GM23338 (cell line): ENCODE data around the gene DHX58. TPM values are rescaled to one million over a fixed set of nuclear protein-coding genes. Genes with fewer than 3 reads are reported as not detected.

ENCODE experiments used
- ATAC-seq: fragments of 200-7000 bp; cut with Tn5 transposase; 3 replicates; pipeline ENCODE4 v1.9.1; 2020
- DNase-seq: peaks from one replicate; pipeline ENCODE4 v3.0.0-alpha.2; 2015; ENCODE audit warnings: low spot score
- H2AFZ ChIP-seq: fragments of 200-600 bp; sonication (generic); 2 replicates; pipeline ENCODE4 v1.8.0; 2016; ENCODE audit warnings: antibody characterized with exemption, mild to moderate bottlenecking, moderate library complexity
- H3F3A ChIP-seq: fragments of 200-600 bp; sonication (generic); replicated peaks from 2 replicates; pipeline ENCODE4 v1.8.0; 2017; ENCODE audit warnings: antibody characterized with exemption, mixed run types, low read depth
- H3K27ac ChIP-seq: fragments of 200-600 bp; sonication (generic); 2 replicates; pipeline ENCODE4 v1.6.1; 2016; ENCODE audit warnings: low read depth
- H3K27me3 ChIP-seq: fragments of 200-600 bp; sonication (generic); 2 replicates; pipeline ENCODE4 v1.8.0; 2016; ENCODE audit warnings: mild to moderate bottlenecking, mixed run types, moderate library complexity; ENCODE audit not compliant: insufficient read depth
- H3K36me3 ChIP-seq: fragments of 200-600 bp; sonication (generic); 2 replicates; pipeline ENCODE4 v1.8.0; 2016; ENCODE audit warnings: mild to moderate bottlenecking; ENCODE audit not compliant: insufficient read depth
- H3K4me1 ChIP-seq: fragments of 200-600 bp; sonication (generic); 2 replicates; pipeline ENCODE4 v1.8.0; 2016; ENCODE audit warnings: mild to moderate bottlenecking, moderate library complexity; ENCODE audit not compliant: insufficient read depth
- H3K4me2 ChIP-seq: fragments of 200-600 bp; sonication (generic); 2 replicates; pipeline ENCODE4 v1.7.1; 2017; ENCODE audit warnings: mixed run types
- H3K4me3 ChIP-seq: fragments of 200-600 bp; sonication (generic); 2 replicates; pipeline ENCODE4 v1.6.1; 2016; ENCODE audit warnings: mixed run types
- H3K79me2 ChIP-seq: fragments of 200-600 bp; sonication (generic); replicated peaks from 2 replicates; pipeline ENCODE4 v1.8.0; 2017; ENCODE audit warnings: mild to moderate bottlenecking; ENCODE audit not compliant: insufficient read depth
- H3K9me2 ChIP-seq: fragments of 200-600 bp; sonication (generic); 2 replicates; pipeline ENCODE4 v1.8.0; 2017; ENCODE audit not compliant: insufficient read depth
- H4K20me1 ChIP-seq: fragments of 200-600 bp; sonication (generic); replicated peaks from 2 replicates; pipeline ENCODE4 v1.8.0; 2017; ENCODE audit warnings: mild to moderate bottlenecking; ENCODE audit not compliant: insufficient read depth
- H3K27ac Mint-ChIP-seq: 2 replicates; pipeline ENCODE4 v1.8.0; 2020; ENCODE audit warnings: inconsistent platforms, mild to moderate bottlenecking, moderate library complexity, mixed read lengths
- H3K27me3 Mint-ChIP-seq: 3 replicates; pipeline ENCODE4 v1.8.0; 2022; ENCODE audit warnings: low read depth, mild to moderate bottlenecking, moderate library complexity, mixed read lengths, inconsistent platforms; ENCODE audit not compliant: insufficient read depth, poor library complexity
- H3K36me3 Mint-ChIP-seq: 3 replicates; pipeline ENCODE4 v1.8.0; 2021; ENCODE audit warnings: low read depth, mild to moderate bottlenecking, inconsistent platforms, moderate library complexity, mixed read lengths
- H3K4me1 Mint-ChIP-seq: 3 replicates; pipeline ENCODE4 v1.8.0; 2020; ENCODE audit warnings: mild to moderate bottlenecking, inconsistent platforms, mixed read lengths
- H3K4me3 Mint-ChIP-seq: 3 replicates; pipeline ENCODE4 v1.8.0; 2021; ENCODE audit warnings: moderate library complexity, mild to moderate bottlenecking, inconsistent platforms, mixed read lengths
- H3K9me3 Mint-ChIP-seq: 3 replicates; pipeline ENCODE4 v1.8.0; 2020; ENCODE audit warnings: moderate library complexity, mild to moderate bottlenecking, inconsistent platforms, mixed read lengths
- CREB1 ChIP-seq: fragments of 250-450 bp; sonication (Bioruptor Pico); IDR thresholded peaks from 2 replicates; pipeline ENCODE4 v1.5.0; 2020; ENCODE audit warnings: low read depth, mild to moderate bottlenecking, moderate library complexity
- ETS1 ChIP-seq: IDR thresholded peaks from 2 replicates; pipeline ENCODE4 v1.6.1; 2016; ENCODE audit warnings: antibody characterized with exemption
- EZH2 ChIP-seq: fragments of 200-600 bp; sonication (generic); IDR thresholded peaks from one replicate; pipeline ENCODE4 v1.8.0; 2017; ENCODE audit warnings: antibody characterized with exemption, mild to moderate bottlenecking, low read depth; ENCODE audit not compliant: unreplicated experiment
- EZH2phosphoT487 ChIP-seq: fragments of 200-600 bp; sonication (generic); IDR thresholded peaks from one replicate; pipeline ENCODE4 v1.8.1; 2018; ENCODE audit warnings: antibody characterized with exemption; ENCODE audit not compliant: unreplicated experiment
- JUNB ChIP-seq: IDR thresholded peaks from one replicate; pipeline ENCODE4 v1.6.1; 2016; ENCODE audit warnings: antibody characterized with exemption; ENCODE audit not compliant: unreplicated experiment
- NANOG ChIP-seq: IDR thresholded peaks from 2 replicates; pipeline ENCODE4 v1.6.1; 2016; ENCODE audit warnings: antibody characterized with exemption, borderline replicate concordance
- POLR2AphosphoS5 ChIP-seq: IDR thresholded peaks from 2 replicates; pipeline ENCODE4 v1.6.1; 2016; ENCODE audit warnings: antibody characterized with exemption, low read depth
- REST ChIP-seq: IDR thresholded peaks from one replicate; pipeline ENCODE4 v1.6.1; 2018; ENCODE audit warnings: antibody characterized with exemption; ENCODE audit not compliant: unreplicated experiment
- STAT1 ChIP-seq: IDR thresholded peaks from one replicate; pipeline ENCODE4 v1.6.1; 2016; ENCODE audit warnings: antibody characterized with exemption; ENCODE audit not compliant: unreplicated experiment
- ZNF114 ChIP-seq: fragments of 250-450 bp; sonication (Bioruptor Pico); IDR thresholded peaks from 2 replicates; pipeline ENCODE4 v1.5.0; 2020; ENCODE audit warnings: mild to moderate bottlenecking, moderate library complexity
- ZNF331 ChIP-seq: fragments of 250-450 bp; sonication (Bioruptor Pico); IDR thresholded peaks from 2 replicates; pipeline ENCODE4 v1.5.0; 2020; ENCODE audit warnings: low read depth, mild to moderate bottlenecking, moderate library complexity
- ZNF462 ChIP-seq: fragments of 250-450 bp; sonication (Bioruptor Pico); IDR thresholded peaks from 2 replicates; pipeline ENCODE4 v1.5.0; 2020; ENCODE audit warnings: mild to moderate bottlenecking, moderate library complexity
- polyA plus RNA-seq: library from polyadenylated mRNA; unstranded; fragments of >200 nt; fragmentation: Nextera tagmentation; extraction: Ambion mirVana; gene quantifications from 2 replicates; pipeline ENCODE4 v1.2.1, GENCODE V29; 2016
- total RNA-seq: library from RNA; depleted of rRNA; stranded (reverse); fragments of >200 nt; shearing (Covaris generic); gene quantifications from 2 replicates; pipeline ENCODE4 v1.2.3, GENCODE V29; 2014
- TF ChIP-seq, protein P1 (sequence below), 2 experiments: fragments of 200-600 bp in 1 of 2; sonication (generic) in 1 of 2; conservative IDR thresholded peaks; 2 replicates each; pipeline versions ENCODE4 v1.5.1 to v1.6.1; 2016 to 2017; ENCODE audit warnings: antibody characterized with exemption in 2 of 2, low read depth in 2 of 2, mild to moderate bottlenecking in 2 of 2, moderate library complexity in 1 of 2

Gene DHX58
- total and polyA plus RNA-seq, 2 experiments from 2014 or later = 4.1 to 6.6 TPM

DNA sequence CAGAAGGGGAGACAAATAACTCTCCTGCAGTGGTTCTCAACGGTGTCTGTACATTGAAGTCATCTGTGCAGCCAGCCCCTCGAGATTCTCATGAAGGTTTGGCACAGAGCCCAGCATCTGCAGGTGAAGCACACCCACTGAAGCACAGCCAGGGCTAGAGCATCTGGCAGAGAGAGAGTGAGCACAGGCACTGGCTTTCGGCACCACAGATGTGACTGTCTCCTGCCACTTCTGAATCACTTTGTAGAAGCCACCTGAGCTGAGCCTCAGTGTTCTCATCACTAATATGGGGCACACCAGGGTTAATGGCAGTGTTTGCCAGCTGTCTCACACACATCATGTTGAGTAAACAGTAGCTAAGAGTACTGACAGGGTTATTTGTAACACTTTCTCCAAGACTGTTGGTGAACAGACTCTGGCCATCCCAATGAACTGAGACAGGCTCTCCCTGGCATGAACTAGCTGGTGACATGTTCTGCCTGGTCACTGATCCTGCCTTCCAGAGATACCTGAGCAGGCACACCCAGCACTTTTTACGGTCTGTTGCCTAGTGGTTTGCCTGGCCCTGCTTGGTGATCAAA, 21.0 kb upstream of the DHX58 start:
- Mint-ChIP-seq H3K27ac (peak overlapping the region; percentile 15; the same call in 1 of the 2 replicates), H3K27me3 (peaks cover 12% of the 10 kb centered on the region), H3K4me3 (no peak overlapping the region), H3K9me3 (no peaks in the 10 kb centered on the region), H3K36me3 (peaks cover 21% of the 10 kb centered on the region), H3K4me1 (peaks cover 33% of the 10 kb centered on the region)
- Histone ChIP-seq H4K20me1 (peaks cover 13% of the 10 kb centered on the region), H3K27me3 (no peaks in the 10 kb centered on the region), H3K9me2 (no peaks in the 10 kb centered on the region), H3K36me3 (no peaks in the 10 kb centered on the region; the same call in none of the 2 replicates), H3K4me1 (peaks cover 10% of the 10 kb centered on the region; the same call in 1 of the 2 replicates), H2AFZ (no peak overlapping the region), H3K4me3 (no peak overlapping the region), H3K79me2 (peaks cover 65% of the 10 kb centered on the region), H3F3A (0 out of 2 replicates have a peak, but pooled peaks cover 4% of the 10 kb centered on the region), H3K27ac (no peak overlapping the region), H3K4me2 (no peak overlapping the region)
- TF ChIP-seq JUNB = no peak
- TF ChIP-seq ZNF114 (CRISPR knock-in tag) = no peak
- TF ChIP-seq STAT1 = no peak
- TF ChIP-seq NANOG = no peak
- TF ChIP-seq POLR2AphosphoS5 = no peak
- TF ChIP-seq, protein P1, sequence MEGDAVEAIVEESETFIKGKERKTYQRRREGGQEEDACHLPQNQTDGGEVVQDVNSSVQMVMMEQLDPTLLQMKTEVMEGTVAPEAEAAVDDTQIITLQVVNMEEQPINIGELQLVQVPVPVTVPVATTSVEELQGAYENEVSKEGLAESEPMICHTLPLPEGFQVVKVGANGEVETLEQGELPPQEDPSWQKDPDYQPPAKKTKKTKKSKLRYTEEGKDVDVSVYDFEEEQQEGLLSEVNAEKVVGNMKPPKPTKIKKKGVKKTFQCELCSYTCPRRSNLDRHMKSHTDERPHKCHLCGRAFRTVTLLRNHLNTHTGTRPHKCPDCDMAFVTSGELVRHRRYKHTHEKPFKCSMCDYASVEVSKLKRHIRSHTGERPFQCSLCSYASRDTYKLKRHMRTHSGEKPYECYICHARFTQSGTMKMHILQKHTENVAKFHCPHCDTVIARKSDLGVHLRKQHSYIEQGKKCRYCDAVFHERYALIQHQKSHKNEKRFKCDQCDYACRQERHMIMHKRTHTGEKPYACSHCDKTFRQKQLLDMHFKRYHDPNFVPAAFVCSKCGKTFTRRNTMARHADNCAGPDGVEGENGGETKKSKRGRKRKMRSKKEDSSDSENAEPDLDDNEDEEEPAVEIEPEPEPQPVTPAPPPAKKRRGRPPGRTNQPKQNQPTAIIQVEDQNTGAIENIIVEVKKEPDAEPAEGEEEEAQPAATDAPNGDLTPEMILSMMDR (conservative IDR thresholded peaks at IDR 0.05; ENCODE audit: low read depth in 2 of 2) = no peak
- no peak for TF ChIP-seq ETS1
- TF ChIP-seq EZH2 = no peak
- no peak for TF ChIP-seq ZNF462
- TF ChIP-seq REST = no peak
- no peak for TF ChIP-seq ZNF331 (CRISPR knock-in tag)
- no peak for TF ChIP-seq CREB1 (CRISPR knock-in tag)
- TF ChIP-seq EZH2phosphoT487 = no peak
- ATAC-seq = no peak
- DNase-seq = no peak
